IPS-20b (cell line): Measurements from ENCODE around the gene ARHGEF37.
"Not testable (repeated sequence)": the region's sequence is repeated elsewhere in the genome, so short reads cannot be mapped to it uniquely, and the experiment has no call there.

Experiments
- H3K27ac ChIP-seq: one replicate; pipeline ENCODE4 v1.5.1; 2013; ENCODE audit warnings: low read length
- H3K27me3 ChIP-seq: 2 replicates; pipeline ENCODE4 v1.6.1; 2013; ENCODE audit warnings: mild to moderate bottlenecking, low read length, inconsistent platforms; ENCODE audit not compliant: insufficient read depth
- H3K36me3 ChIP-seq: 2 replicates; pipeline ENCODE4 v1.6.1; 2013; ENCODE audit warnings: low read depth, mild to moderate bottlenecking, inconsistent platforms, low read length, moderate library complexity; ENCODE audit not compliant: insufficient read depth
- H3K4me1 ChIP-seq: 2 replicates; pipeline ENCODE4 v1.6.1; 2013; ENCODE audit warnings: mild to moderate bottlenecking, control low read depth, inconsistent platforms, low read length, moderate library complexity; ENCODE audit not compliant: insufficient read depth
- H3K4me3 ChIP-seq: 2 replicates; pipeline ENCODE4 v1.5.1; 2013; ENCODE audit warnings: mild to moderate bottlenecking, low read length, inconsistent platforms
- H3K9ac ChIP-seq: 2 replicates; pipeline ENCODE4 v1.6.1; 2013; ENCODE audit warnings: low read depth, mild to moderate bottlenecking, inconsistent platforms, low read length, moderate library complexity
- H3K9me3 ChIP-seq: 2 replicates; pipeline ENCODE4 v1.6.1; 2013; ENCODE audit warnings: mild to moderate bottlenecking, low read depth, low read length, inconsistent platforms; ENCODE audit not compliant: insufficient read depth

The ARHGEF37 gene

DNA sequence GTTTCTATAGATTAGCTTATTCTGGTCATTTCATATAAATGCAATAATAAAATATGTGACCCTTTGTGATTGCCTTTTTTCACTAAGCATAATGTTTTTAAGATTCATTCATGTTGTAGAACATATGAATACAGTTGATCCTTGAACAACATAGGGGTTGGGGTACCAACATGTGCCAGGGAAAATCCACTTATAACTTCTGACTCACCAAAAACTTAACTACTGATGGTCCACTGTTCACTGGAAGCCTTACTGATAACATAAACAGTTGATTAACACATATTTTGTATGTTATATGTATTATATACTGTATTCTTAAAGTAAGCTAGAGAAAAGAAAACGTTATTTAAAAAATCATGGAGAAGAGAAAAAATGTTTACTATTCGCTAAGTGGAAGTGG lies 12.1 kb downstream of the ARHGEF37 start:
- no peaks in the 10 kb centered on the region for H3K9me3 ChIP-seq
- H3K27me3 ChIP-seq: no peaks in the 10 kb centered on the region
- no peak overlapping the region for H3K27ac ChIP-seq
- H3K36me3 ChIP-seq: no peaks in the 10 kb centered on the region
- H3K4me1 ChIP-seq: 0 out of 2 replicates have a peak, but pooled peaks cover 2% of the 10 kb centered on the region
- no peak overlapping the region for H3K9ac ChIP-seq
- H3K4me3 ChIP-seq: no peak overlapping the region

DNA sequence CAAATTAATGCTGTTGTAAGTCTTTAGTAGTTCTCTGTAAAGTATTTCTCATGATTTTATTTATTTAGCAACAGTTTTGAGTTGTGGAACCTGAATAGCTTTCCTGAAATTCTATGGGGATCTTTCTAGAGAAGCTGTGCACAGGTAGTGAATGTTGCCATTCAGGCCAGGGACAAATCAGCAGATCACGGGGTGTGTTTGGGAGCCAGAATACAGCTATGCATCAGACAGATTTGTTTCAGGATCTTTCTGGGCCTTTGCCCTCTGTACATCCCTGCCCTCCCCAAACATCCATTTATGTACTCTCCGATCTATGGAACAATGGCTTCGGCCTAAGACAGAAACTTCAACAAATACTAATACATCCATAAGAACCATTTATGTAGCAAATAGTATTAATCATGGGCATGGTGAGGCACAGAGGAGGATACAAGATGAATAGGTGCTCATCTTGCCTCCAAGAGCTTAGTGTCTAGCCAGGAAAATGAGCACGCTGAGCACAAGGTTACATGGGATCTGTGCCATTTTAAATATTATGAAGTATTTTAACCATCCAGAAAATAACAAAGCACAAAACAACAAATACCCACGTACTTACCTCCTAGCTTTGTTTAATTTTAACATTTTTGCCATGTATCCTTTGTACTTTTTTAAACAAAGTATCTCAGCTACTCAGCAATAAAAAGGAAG lies 13.1 kb downstream of the ARHGEF37 start:
- H3K36me3 ChIP-seq: no peaks in the 10 kb centered on the region
- no peak overlapping the region for H3K9ac ChIP-seq
- 0 out of 2 replicates have a peak, but pooled peaks cover 2% of the 10 kb centered on the region for H3K4me1 ChIP-seq
- no peak overlapping the region for H3K27ac ChIP-seq
- no peaks in the 10 kb centered on the region for H3K9me3 ChIP-seq
- H3K27me3 ChIP-seq: no peaks in the 10 kb centered on the region
- H3K4me3 ChIP-seq: no peak overlapping the region

- not testable (repeated sequence) for H3K4me3 ChIP-seq, H3K27ac ChIP-seq, H3K9me3 ChIP-seq, H3K9ac ChIP-seq, H3K36me3 ChIP-seq, H3K27me3 ChIP-seq, H3K4me1 ChIP-seq
Measured at GRCh38 chr5:149595105-149595504, 13.8 kb downstream of the ARHGEF37 start.

DNA sequence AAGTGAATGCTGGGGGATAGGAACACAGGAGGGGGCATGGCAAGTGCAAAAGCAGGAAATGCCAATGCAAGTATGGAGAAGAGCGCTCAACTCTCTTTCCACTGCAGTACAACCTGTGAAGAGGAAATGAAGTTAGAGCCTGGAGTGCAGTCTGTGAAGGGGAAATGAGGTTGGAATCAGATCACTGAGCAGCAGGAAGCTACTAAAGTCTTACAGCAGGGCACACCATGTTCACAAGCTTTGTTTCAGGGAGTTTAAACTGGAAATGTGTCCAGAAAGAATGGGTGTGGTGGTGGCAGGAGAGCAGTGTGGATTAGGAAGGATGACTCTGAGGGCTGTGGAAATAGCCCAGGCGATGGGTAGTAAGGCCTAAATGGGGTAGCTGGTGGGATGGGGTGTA lies 15.4 kb downstream of the ARHGEF37 start:
- Histone ChIP-seq H3K4me1 (0 out of 2 replicates have a peak, but pooled peaks cover 2% of the 10 kb centered on the region), H3K9ac (no peak overlapping the region), H3K36me3 (no peaks in the 10 kb centered on the region), H3K27me3 (no peaks in the 10 kb centered on the region), H3K4me3 (no peak overlapping the region), H3K9me3 (no peaks in the 10 kb centered on the region), H3K27ac (no peak overlapping the region)

- Histone ChIP-seq H3K4me1 (0 out of 2 replicates have a peak, but pooled peaks cover 2% of the 10 kb centered on the region), H3K27me3 (no peaks in the 10 kb centered on the region), H3K9me3 (no peaks in the 10 kb centered on the region), H3K36me3 (no peaks in the 10 kb centered on the region), H3K9ac (no peak overlapping the region), H3K27ac (no peak overlapping the region), H3K4me3 (no peak overlapping the region)
Measured at GRCh38 chr5:149597618-149598017, 16.3 kb downstream of the ARHGEF37 start.

DNA sequence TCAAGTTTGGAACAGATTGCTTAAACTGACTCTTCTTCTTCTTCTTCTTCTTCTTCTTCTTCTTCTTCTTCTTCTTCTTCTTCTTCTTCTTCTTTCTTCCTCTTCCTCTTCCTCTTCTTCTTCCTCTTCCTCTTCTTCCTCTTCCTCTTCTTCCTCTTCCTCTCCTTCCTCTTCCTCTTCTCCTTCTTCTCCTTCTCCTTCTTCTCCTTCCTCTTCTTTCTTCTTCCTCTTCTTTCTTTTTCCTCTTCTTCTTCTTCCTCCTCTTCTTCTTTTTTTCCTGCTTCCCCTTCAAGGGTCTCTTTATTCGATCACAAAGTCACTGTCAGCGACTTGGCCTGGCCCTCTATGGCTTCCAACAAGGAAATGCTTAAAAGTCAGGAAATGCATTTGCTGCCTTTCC lies 16.9 kb downstream of the ARHGEF37 start:
- H3K27ac ChIP-seq, H3K9ac ChIP-seq, H3K4me3 ChIP-seq, H3K4me1 ChIP-seq, H3K36me3 ChIP-seq, H3K9me3 ChIP-seq, H3K27me3 ChIP-seq: not testable (repeated sequence)

DNA sequence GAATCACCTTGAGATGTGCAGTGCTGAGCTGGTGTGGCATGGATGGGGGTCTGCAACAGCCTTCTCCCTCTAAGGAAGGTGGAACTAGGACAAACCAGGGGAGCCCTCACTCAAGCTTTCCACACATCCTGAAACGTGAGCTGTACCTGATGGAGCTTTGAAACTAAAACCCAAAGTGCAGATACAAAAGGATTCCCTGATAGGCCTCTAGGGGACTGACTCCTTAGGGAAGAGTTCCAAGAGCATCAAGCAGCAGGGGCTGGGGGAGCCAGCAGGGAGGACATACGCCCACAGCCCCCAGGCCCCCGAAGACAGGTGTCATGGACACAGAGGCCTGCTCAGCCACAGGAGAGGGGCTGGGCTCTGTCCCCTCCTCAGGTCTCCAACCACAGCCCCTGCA lies 17.7 kb downstream of the ARHGEF37 start:
- no peak overlapping the region for H3K9ac ChIP-seq
- H3K9me3 ChIP-seq: no peaks in the 10 kb centered on the region
- H3K4me1 ChIP-seq: 0 out of 2 replicates have a peak, but pooled peaks cover 2% of the 10 kb centered on the region
- H3K4me3 ChIP-seq: no peak overlapping the region
- no peak overlapping the region for H3K27ac ChIP-seq
- H3K36me3 ChIP-seq: no peaks in the 10 kb centered on the region
- H3K27me3 ChIP-seq: no peaks in the 10 kb centered on the region

DNA sequence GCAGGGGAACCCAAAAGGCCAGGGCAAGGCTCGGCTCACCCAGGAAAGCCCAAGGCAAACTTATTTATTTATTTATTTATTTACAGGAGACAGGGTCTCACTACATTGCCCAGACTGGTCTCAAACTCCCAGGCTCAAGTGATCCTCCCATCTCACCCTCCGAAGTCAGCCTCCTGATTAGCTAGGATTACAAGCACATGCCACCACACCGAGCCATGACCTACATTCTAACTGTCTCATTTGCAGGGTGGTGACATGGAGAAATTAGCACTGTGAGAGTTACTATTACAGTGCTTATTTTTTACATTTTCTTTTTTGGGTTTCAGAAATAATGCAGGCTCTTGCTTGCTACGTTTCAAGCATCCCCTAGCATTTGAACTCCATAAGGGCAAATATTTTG lies 18.1 kb downstream of the ARHGEF37 start:
- Histone ChIP-seq H3K27ac (no peak overlapping the region), H3K4me3 (no peak overlapping the region), H3K9ac (no peak overlapping the region), H3K27me3 (no peaks in the 10 kb centered on the region), H3K36me3 (no peaks in the 10 kb centered on the region), H3K4me1 (0 out of 2 replicates have a peak, but pooled peaks cover 2% of the 10 kb centered on the region), H3K9me3 (no peaks in the 10 kb centered on the region)

DNA sequence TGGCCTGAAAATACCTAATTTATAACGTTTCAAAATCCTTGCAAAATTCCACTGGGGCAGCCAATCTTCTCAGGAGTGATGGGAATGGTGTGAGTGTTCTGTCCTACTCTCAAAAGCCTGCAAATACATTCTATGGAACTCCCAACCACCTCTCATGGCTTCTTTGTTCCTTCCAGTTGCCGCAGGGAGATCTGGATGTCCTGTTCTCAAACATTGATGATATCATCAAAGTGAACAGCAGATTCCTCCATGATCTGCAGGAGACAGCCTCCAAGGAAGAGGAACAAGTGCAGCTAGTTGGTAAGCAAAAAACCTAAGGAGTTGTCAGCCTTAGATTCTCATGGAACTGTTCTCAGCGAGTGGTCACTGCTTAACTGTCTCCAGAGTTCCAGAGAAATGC lies 19.6 kb downstream of the ARHGEF37 start:
- no peak overlapping the region for H3K4me3 ChIP-seq
- H3K27me3 ChIP-seq: no peaks in the 10 kb centered on the region
- H3K4me1 ChIP-seq: 0 out of 2 replicates have a peak, but pooled peaks cover 2% of the 10 kb centered on the region
- H3K27ac ChIP-seq: no peak overlapping the region
- no peak overlapping the region for H3K9ac ChIP-seq
- H3K36me3 ChIP-seq: no peaks in the 10 kb centered on the region
- no peaks in the 10 kb centered on the region for H3K9me3 ChIP-seq

GRCh38 chr5:149603210-149603609 lies 21.9 kb downstream of the ARHGEF37 start:
- Histone ChIP-seq H3K4me3 (no peak overlapping the region), H3K27ac (no peak overlapping the region), H3K4me1 (no peaks in the 10 kb centered on the region), H3K9me3 (no peaks in the 10 kb centered on the region), H3K9ac (no peak overlapping the region), H3K36me3 (no peaks in the 10 kb centered on the region), H3K27me3 (no peaks in the 10 kb centered on the region)

DNA sequence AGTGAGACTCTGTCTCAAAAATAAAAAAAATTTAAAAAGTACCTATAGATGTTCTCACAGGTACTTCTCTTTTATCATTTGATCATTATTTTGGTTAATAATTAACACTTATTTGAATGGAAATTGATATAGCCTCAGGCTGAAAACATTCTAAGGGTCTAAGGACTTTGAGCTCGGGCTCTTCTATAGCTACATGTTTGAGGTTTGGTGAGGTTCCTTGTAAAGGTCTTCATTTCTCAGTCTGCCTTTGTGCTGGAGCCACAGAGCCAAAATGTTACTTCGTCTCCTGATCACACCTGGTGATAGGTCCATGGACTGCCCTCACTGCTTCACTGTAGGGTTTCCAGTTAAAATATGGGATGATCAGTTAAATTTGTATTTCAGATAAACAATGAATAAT lies 22.6 kb downstream of the ARHGEF37 start:
- no peaks in the 10 kb centered on the region for H3K27me3 ChIP-seq
- no peaks in the 10 kb centered on the region for H3K36me3 ChIP-seq
- H3K4me1 ChIP-seq: no peaks in the 10 kb centered on the region
- no peak overlapping the region for H3K9ac ChIP-seq
- no peaks in the 10 kb centered on the region for H3K9me3 ChIP-seq
- H3K4me3 ChIP-seq: no peak overlapping the region
- H3K27ac ChIP-seq: no peak overlapping the region

DNA sequence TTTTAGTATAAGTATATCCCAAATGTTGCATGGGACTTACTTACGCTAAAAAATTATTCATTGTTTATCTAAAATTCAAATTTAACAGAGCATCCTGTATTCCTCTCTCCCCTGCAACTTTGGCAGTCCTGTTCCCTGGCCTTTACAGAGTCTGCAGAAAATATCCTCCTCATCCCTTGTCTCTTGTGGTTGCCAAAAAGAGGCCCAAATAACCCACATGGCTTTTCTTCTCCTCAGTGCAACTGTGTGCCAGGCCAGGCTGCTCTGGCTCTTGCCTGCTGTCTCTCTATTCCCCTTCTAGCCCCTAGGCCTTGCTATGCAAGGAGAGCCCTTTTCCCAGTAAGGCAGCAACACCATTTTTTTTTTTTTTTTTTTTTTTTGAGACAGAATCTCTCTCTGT lies 23.0 kb downstream of the ARHGEF37 start:
- no peaks in the 10 kb centered on the region for H3K4me1 ChIP-seq
- H3K9me3 ChIP-seq: no peaks in the 10 kb centered on the region
- no peaks in the 10 kb centered on the region for H3K27me3 ChIP-seq
- H3K27ac ChIP-seq: no peak overlapping the region
- no peak overlapping the region for H3K4me3 ChIP-seq
- H3K36me3 ChIP-seq: no peaks in the 10 kb centered on the region
- no peak overlapping the region for H3K9ac ChIP-seq
